Erythroblast (primary cell): Measurements from ENCODE around the gene EXTL1.

Source experiments
- GATA1 ChIP-seq: IDR thresholded peaks from 2 replicates; pipeline ENCODE4 v1.6.1; 2011; ENCODE audit warnings: low read depth, mild to moderate bottlenecking, control low read depth, low read length, moderate library complexity
- POLR2A ChIP-seq: IDR thresholded peaks from 2 replicates; pipeline ENCODE4 v1.6.1; 2011; ENCODE audit warnings: mild to moderate bottlenecking, low read length

DNA sequence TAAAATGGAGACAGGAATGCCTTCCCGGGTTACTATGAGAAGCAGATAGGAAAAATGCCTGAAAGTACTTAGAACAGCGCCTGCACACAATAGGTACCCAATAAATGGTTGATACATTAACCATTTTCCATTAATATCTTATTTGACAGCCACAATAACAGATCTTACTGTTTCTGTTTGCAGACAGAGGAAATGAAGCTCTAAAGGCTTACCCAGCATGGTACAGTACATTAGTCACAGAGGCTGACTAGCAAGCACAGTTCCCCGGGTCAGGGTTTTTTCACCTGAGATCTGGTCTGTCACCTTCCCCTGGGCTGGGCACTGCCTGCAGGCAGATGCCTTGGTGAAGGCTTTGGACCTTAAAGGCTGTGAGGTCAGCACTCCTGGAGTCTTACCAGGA is 43.0 kb downstream of the EXTL1 start:
- no peak for TF ChIP-seq POLR2A
- TF ChIP-seq GATA1: no peak
